Stimulated activated naive CD4-positive, alpha-beta T cell (primary cell): Measurements from ENCODE around the gene PLIN3.
"Not testable (repeated sequence)": the region's sequence is repeated elsewhere in the genome, so short reads cannot be mapped to it uniquely, and the experiment has no call there.

Experiments used
- DNase-seq, 6 experiments: peaks; one replicate each; lab custom pipeline; 2025; lab: John Stamatoyannopoulos, UW

The PLIN3 gene

GRCh38 chr19:4847190-4847973 lies 20.1 kb downstream of the PLIN3 start:
- no peak for DNase-seq

- not testable (repeated sequence) for DNase-seq
These were observed 21.5 kb downstream of the PLIN3 start for GRCh38 chr19:4845975-4846374.

GRCh38 chr19:4844348-4845179 lies 22.9 kb downstream of the PLIN3 start:
- no peak for DNase-seq

GRCh38 chr19:4843647-4843965 lies 23.9 kb downstream of the PLIN3 start:
- DNase-seq, result no peak

GRCh38 chr19:4839192-4839591 lies 28.3 kb downstream of the PLIN3 start:
- DNase-seq, result no peak

GRCh38 chr19:4832776-4833175 lies 34.7 kb downstream of the PLIN3 start:
- DNase-seq, result no peak

- DNase-seq, result not testable (repeated sequence)
These were observed 35.5 kb downstream of the PLIN3 start for GRCh38 chr19:4831979-4832340.

- DNase-seq, result peak; percentile 53 to 83 (median 70)
These were observed 36.0 kb downstream of the PLIN3 start, which contains the start of gene TICAM1 for GRCh38 chr19:4831304-4831978. TICAM1 (minus strand) TSS chr19:4831712; CDS start chr19:4818377, 13,335 bp downstream.

GRCh38 chr19:4830768-4831265 lies 36.6 kb downstream of the PLIN3 start:
- DNase-seq, result no peak

- DNase-seq, result no peak
These were observed 37.1 kb downstream of the PLIN3 start for GRCh38 chr19:4830332-4830731.

- no peak for DNase-seq
These were observed 38.3 kb downstream of the PLIN3 start for GRCh38 chr19:4829001-4829712.

- no peak for DNase-seq
These were observed 43.9 kb downstream of the PLIN3 start for GRCh38 chr19:4823577-4823976.

- DNase-seq, result not testable (repeated sequence)
These were observed 45.1 kb downstream of the PLIN3 start for GRCh38 chr19:4822354-4822753.

GRCh38 chr19:4821265-4821664 lies 46.2 kb downstream of the PLIN3 start:
- no peak for DNase-seq

GRCh38 chr19:4817467-4818277 lies 49.8 kb downstream of the PLIN3 start:
- DNase-seq, result no peak

- no peak for DNase-seq
These were observed 50.6 kb downstream of the PLIN3 start for GRCh38 chr19:4816950-4817278.

- DNase-seq, result no peak
These were observed 51.1 kb downstream of the PLIN3 start for GRCh38 chr19:4816202-4816949.

- DNase-seq, result peak; percentile 45 to 75 (median 64)
These were observed 51.9 kb downstream of the PLIN3 start for GRCh38 chr19:4815426-4816201.

GRCh38 chr19:4814625-4815425 lies 52.6 kb downstream of the PLIN3 start:
- DNase-seq, result no peak
